NK-92 (cell line): ENCODE data around the gene SAXO1.

ENCODE experiments used
- DNase-seq: peaks from one replicate; lab custom pipeline; 2025; ENCODE audit not compliant: unreplicated experiment; lab: John Stamatoyannopoulos, UW

SAXO1 gene

DNA sequence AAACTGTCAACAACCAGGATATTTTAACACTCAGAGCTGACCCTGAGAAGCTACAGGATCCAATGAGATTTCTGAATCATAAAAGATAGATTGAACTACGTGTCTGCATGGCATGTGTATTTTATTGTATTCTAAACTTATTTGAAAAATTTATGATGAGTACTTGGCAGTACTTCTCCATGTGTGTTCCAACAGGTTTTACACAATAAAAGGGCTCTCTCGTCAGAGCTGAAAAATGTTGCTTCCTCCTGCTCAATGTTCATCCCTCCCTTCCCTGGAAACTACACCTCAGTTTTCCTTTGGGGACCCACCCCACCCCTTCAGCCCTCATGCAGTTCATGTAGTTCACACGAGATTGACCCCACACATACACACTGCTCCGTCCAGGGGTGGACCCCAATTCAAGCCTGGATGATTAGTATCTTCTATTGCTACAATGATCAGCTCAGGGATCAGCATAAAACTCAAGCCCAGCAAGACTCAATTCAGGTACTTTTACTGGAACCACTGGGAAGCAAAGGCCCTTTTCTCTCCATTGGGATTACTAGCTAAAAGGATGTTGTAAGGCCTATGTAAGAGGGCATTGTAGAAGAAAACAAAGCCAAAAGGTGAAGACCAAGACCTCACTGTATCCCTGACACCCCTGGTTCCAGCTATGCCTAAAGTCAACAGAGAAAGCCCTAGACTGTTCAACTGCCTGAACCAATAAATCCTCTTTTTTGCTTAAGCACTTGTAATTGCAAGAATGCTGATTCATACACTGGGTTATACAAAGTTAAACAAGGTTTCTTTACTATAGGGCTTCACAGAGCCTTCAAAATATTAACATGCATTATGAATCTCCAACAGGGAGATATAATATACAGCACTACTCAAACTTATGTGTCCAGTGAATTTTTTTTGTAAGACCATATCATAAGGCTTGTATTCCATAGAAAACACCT, 112.6 kb downstream of the SAXO1 start:
- DNase-seq: no peak

GRCh38 chr9:18911714-18912342, 121.2 kb downstream of the SAXO1 start:
- no peak for DNase-seq

- DNase-seq: no peak
Observed at GRCh38 chr9:18910916-18911315, 122.1 kb downstream of the SAXO1 start.

GRCh38 chr9:18910435-18910834, 122.6 kb downstream of the SAXO1 start:
- no peak for DNase-seq

GRCh38 chr9:18909140-18910018, 123.6 kb downstream of the SAXO1 start:
- DNase-seq: no peak

DNA sequence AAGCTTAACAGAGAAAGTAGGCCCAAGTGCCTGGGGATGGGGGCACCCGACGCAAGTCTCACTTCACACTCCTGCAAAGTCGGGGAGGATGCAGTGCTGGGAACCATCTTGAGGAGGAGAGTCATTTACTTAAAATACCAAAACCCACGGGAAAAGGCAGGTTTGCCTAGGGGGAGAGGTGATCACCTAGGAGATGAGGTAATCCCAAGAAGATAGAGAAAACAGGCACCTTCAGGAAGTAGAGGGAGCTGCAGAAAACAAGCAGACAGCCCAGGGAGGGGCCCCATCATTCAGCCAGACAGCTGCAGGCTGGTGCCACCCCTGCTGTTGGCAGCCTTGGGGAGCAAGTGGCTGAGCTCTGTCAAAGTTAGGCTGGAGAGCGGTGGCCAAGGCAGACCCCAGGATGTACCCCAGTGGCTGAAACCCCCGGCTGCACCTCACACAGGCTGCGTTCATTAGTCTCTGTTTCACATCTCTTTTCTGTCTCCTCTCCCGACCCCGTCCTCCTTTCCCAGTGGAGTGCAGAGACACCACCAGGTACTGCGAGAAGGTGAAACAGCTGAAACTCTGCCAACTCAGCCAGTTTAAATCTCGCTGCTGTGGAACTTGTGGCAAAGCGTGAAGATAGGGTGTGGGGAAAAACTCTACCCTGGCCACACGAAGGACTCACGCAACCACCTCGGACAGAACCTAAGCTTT, 124.9 kb downstream of the SAXO1 start:
- DNase-seq: no peak

- no peak for DNase-seq
Observed at GRCh38 chr9:18906656-18907395, 126.2 kb downstream of the SAXO1 start.

DNA sequence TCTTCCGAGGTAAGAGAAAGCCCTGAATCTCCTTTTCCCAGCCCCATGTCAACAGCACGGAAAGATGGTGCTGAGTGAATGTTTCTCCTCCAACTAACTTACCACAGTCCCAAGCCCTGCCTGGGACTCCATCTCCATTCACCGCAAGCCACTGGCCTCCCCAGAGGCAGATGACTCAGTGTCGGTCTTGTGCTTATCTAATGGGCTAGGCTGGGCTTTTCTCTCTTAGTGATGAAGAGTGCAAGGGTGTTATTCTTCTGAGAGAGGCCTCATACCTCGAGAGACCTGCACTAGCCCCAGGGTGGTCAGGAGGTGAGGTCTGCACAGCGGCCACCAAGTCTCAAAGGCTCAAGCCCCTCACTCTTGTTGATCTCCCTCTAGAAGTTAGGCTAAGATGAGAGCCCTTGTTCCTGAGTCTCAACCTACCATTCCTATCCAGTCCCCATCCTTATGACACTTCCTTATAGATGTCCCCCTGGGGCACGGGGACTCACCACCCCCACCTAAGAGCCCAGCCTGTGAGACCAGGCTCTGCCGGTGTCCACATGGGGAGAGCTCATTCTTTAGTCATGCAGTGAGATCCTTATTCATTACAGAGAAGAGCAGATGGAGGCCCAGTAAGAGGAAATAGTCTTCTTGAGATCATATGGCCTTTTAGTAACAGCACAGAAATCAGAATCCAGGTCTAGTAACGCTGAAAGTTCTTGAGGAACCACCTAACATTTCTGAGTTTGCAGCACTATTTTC, 127.0 kb downstream of the SAXO1 start:
- no peak for DNase-seq

- no peak for DNase-seq
Observed at GRCh38 chr9:18905028-18905882, 127.8 kb downstream of the SAXO1 start.

DNA sequence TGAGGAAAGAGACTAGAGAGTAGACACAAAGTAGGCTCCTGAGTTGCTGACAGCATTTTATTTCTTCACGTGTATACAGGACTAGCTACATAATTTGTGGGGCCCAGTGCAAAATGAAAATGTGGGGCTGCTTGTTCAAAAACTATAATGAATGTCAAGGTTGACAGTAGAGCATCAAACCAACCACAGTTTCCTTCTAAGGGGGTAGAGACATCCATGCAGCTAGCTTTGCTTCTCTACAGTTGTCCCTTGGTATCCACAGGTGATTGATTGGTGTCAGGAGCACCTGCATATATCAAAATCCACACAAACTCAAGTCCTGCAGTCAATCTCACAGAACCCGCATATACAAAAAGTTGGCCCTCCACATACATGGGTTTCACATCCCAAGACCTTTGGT, 129.6 kb downstream of the SAXO1 start:
- no peak for DNase-seq

- DNase-seq: no peak
Observed at GRCh38 chr9:18896531-18897179, 136.4 kb downstream of the SAXO1 start.

GRCh38 chr9:18896004-18896403, 137.0 kb downstream of the SAXO1 start:
- no peak for DNase-seq

GRCh38 chr9:18893491-18893890, 139.5 kb downstream of the SAXO1 start:
- no peak for DNase-seq

- DNase-seq: no peak
Observed at GRCh38 chr9:18893046-18893445, 140.0 kb downstream of the SAXO1 start.

GRCh38 chr9:18891946-18892670, 140.9 kb downstream of the SAXO1 start:
- DNase-seq: no peak

DNA sequence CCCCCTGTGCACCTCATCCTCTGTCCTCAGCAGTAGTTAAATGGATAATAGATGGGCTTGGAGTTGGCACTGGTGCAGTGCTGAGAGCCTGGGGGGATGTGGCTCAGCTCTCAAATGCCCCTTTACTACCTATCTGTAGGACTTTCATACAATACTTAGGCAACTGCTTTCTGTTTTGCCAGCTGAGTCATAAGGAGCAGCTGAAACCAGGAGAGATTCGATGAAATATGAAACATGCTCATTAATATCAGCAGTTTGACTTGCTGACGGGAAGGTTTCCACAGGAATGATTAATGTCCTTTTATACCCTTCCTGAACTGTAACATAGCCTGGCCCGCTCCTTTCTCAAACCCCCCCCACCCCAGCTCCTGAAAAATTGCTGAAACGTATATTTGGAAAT, 142.6 kb downstream of the SAXO1 start:
- DNase-seq: no peak

GRCh38 chr9:18889550-18889949, 143.5 kb downstream of the SAXO1 start:
- no peak for DNase-seq
